Smooth muscle cell (in vitro differentiated cells): ENCODE results near the gene FASTKD1. TPM values are rescaled to one million over a fixed set of nuclear protein-coding genes. Genes with fewer than 3 reads are reported as not detected.

Experiments used
- DNase-seq: peaks from one replicate; lab custom pipeline; 2025; ENCODE audit not compliant: unreplicated experiment; lab: John Stamatoyannopoulos, UW
- H2AFZ ChIP-seq: fragments of 200-600 bp; sonication (generic); 2 replicates; pipeline ENCODE4 v1.6.0; 2016; ENCODE audit warnings: antibody characterized with exemption, low read depth, mild to moderate bottlenecking
- H3F3A ChIP-seq: fragments of 200-600 bp; sonication (generic); 2 replicates; pipeline ENCODE4 v1.6.0; 2017; ENCODE audit warnings: antibody characterized with exemption, low read depth
- H3K27ac ChIP-seq: fragments of 200-600 bp; sonication (generic); 2 replicates; pipeline ENCODE4 v1.5.1; 2016; ENCODE audit warnings: low read depth, mild to moderate bottlenecking
- H3K27me3 ChIP-seq: fragments of 200-600 bp; sonication (generic); 2 replicates; pipeline ENCODE4 v1.6.1; 2016; ENCODE audit warnings: low read depth, mild to moderate bottlenecking
- H3K36me3 ChIP-seq: fragments of 200-600 bp; sonication (generic); 2 replicates; pipeline ENCODE4 v1.5.1; 2016; ENCODE audit warnings: low read depth
- H3K4me1 ChIP-seq: fragments of 200-600 bp; sonication (generic); 2 replicates; pipeline ENCODE4 v1.5.1; 2016; ENCODE audit warnings: low read depth
- H3K4me2 ChIP-seq: fragments of 200-600 bp; sonication (generic); 2 replicates; pipeline ENCODE4 v1.6.0; 2016; ENCODE audit warnings: mild to moderate bottlenecking
- H3K4me3 ChIP-seq: fragments of 200-600 bp; sonication (generic); 2 replicates; pipeline ENCODE4 v1.5.1; 2016; ENCODE audit warnings: mild to moderate bottlenecking
- H3K79me2 ChIP-seq: fragments of 200-600 bp; sonication (generic); 2 replicates; pipeline ENCODE4 v1.6.0; 2016; ENCODE audit warnings: low read depth, mild to moderate bottlenecking
- H3K9ac ChIP-seq: fragments of 200-600 bp; sonication (generic); 2 replicates; pipeline ENCODE4 v1.6.0; 2016; ENCODE audit warnings: low read depth
- H3K9me3 ChIP-seq: fragments of 200-600 bp; sonication (generic); replicated peaks from 2 replicates; pipeline ENCODE4 v1.5.1; 2016; ENCODE audit warnings: low read depth
- H4K20me1 ChIP-seq: fragments of 200-600 bp; sonication (generic); 2 replicates; pipeline ENCODE4 v1.6.0; 2016; ENCODE audit warnings: low read depth
- WGBS: methylation state at CpG from one replicate; pipeline ENCODE4 v1.1.7; 2016; ENCODE audit warnings: low lambda C conversion rate; 5-methylcytosine and 5-hydroxymethylcytosine counted together
- polyA plus RNA-seq: library from polyadenylated mRNA; unstranded; fragments of >200 nt; fragmentation: Nextera tagmentation; extraction: Ambion mirVana; gene quantifications from 2 replicates; pipeline ENCODE4 v1.2.1, GENCODE V29; 2016
- total RNA-seq: library from RNA; depleted of rRNA; stranded (reverse); fragments of >200 nt; gene quantifications from 2 replicates; pipeline ENCODE4 v1.2.3, GENCODE V29; 2014
- TF ChIP-seq, protein P1 (sequence below): fragments of 200-600 bp; sonication (generic); IDR thresholded peaks from 2 replicates; pipeline ENCODE4 v1.5.1; 2017; ENCODE audit warnings: borderline replicate concordance, mild to moderate bottlenecking, antibody characterized with exemption; ENCODE audit not compliant: insufficient read depth, poor library complexity, severe bottlenecking

The FASTKD1 gene
- total and polyA plus RNA-seq, 2 experiments from 2014 or later, result 17.2 to 26.3 TPM

DNA sequence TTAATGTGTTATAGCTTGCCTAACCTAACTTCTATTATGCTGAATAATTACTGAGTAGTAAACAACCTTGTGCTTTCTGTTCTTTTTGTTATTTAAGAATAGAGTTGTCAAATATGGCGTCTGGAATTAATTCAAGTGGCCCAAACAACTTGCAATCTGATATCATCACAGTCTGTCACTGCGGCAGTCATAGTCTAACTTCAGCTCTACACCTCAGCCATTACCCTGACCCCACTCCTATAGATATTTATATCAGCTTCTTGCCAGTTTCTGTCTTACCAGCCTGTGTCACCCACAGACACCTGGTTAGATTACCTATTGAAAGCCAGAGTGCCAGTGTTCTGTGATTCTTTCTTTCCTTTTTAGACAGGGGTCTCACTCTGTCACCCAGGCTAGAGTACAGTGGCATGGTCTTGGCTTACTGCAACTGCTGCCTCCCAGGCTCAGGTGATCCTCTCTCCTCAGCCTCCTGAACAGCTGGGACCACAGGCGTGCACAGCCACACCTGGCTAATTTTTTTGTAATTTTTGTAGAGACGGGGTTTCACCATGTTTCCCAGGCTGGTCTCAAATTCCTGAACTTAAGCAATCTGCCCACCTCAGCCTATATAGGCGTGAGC is 78.2 kb downstream of the FASTKD1 start:
- H3K4me3 ChIP-seq, result no peak overlapping the region
- TF ChIP-seq, protein P1, sequence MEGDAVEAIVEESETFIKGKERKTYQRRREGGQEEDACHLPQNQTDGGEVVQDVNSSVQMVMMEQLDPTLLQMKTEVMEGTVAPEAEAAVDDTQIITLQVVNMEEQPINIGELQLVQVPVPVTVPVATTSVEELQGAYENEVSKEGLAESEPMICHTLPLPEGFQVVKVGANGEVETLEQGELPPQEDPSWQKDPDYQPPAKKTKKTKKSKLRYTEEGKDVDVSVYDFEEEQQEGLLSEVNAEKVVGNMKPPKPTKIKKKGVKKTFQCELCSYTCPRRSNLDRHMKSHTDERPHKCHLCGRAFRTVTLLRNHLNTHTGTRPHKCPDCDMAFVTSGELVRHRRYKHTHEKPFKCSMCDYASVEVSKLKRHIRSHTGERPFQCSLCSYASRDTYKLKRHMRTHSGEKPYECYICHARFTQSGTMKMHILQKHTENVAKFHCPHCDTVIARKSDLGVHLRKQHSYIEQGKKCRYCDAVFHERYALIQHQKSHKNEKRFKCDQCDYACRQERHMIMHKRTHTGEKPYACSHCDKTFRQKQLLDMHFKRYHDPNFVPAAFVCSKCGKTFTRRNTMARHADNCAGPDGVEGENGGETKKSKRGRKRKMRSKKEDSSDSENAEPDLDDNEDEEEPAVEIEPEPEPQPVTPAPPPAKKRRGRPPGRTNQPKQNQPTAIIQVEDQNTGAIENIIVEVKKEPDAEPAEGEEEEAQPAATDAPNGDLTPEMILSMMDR, result no peak
- H3K79me2 ChIP-seq, result no peaks in the 10 kb centered on the region
- no peak overlapping the region for H3K27ac ChIP-seq
- WGBS, result 93% methylated on average over 5 of the region's 5 CpGs
- H4K20me1 ChIP-seq, result no peaks in the 10 kb centered on the region
- H3F3A ChIP-seq, result no peaks in the 10 kb centered on the region
- no peak overlapping the region for H3K4me2 ChIP-seq
- H2AFZ ChIP-seq, result no peak overlapping the region
- H3K4me1 ChIP-seq, result no peaks in the 10 kb centered on the region
- H3K9ac ChIP-seq, result no peak overlapping the region
- H3K36me3 ChIP-seq, result no peaks in the 10 kb centered on the region
- no peaks in the 10 kb centered on the region for H3K9me3 ChIP-seq
- DNase-seq, result no peak
- no peaks in the 10 kb centered on the region for H3K27me3 ChIP-seq

DNA sequence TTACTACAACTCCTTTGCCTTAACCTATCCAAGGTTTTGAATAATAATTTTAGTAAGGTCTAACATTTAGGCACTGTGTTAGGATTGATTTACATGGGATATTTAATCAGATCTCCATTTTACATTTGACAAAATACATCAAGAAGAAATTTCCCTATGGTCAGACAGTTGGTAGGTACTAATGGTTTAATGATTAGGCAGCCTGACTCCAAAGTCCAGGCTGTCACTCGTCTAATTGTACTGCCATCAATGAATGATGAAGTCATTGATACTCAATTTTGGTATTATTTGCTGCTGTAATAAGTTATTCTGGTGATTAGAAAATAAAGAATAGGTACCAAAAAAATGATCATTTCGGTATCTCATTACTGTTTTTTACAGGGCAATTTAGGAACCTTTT is 80.3 kb downstream of the FASTKD1 start:
- 88% methylated on average over 2 of the region's 2 CpGs for WGBS
- no peaks in the 10 kb centered on the region for H3F3A ChIP-seq
- H3K27ac ChIP-seq, result no peak overlapping the region
- DNase-seq, result no peak
- H3K9ac ChIP-seq, result no peak overlapping the region
- H3K9me3 ChIP-seq, result no peaks in the 10 kb centered on the region
- H2AFZ ChIP-seq, result no peak overlapping the region
- no peaks in the 10 kb centered on the region for H3K79me2 ChIP-seq
- H3K27me3 ChIP-seq, result no peaks in the 10 kb centered on the region
- no peak overlapping the region for H3K4me3 ChIP-seq
- H3K4me1 ChIP-seq, result no peaks in the 10 kb centered on the region
- H4K20me1 ChIP-seq, result no peaks in the 10 kb centered on the region
- H3K4me2 ChIP-seq, result no peak overlapping the region
- H3K36me3 ChIP-seq, result no peaks in the 10 kb centered on the region
- TF ChIP-seq, protein P1, result no peak

DNA sequence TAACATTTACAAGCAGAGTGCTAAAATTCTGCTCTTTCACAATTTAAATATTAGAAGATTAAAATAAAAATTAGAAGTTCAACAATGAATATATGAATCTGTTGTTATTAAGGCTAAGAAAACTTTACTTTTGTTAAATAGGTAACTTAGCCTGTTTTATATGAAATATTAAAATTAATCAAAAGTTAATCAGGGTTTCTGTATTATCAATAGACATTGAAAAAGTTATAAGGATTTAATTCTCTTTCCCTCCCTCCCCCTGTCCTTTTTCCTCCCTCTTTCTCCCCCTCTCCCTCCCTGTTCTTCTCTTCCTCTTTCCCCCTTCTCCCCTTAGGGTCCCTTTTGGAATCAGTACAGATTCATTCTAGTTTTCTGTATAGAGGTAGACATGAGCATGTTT is 82.3 kb downstream of the FASTKD1 start:
- no peaks in the 10 kb centered on the region for H4K20me1 ChIP-seq
- H3K4me1 ChIP-seq, result no peaks in the 10 kb centered on the region
- H2AFZ ChIP-seq, result no peak overlapping the region
- H3F3A ChIP-seq, result no peaks in the 10 kb centered on the region
- TF ChIP-seq, protein P1, result no peak
- H3K4me3 ChIP-seq, result no peak overlapping the region
- no peak overlapping the region for H3K4me2 ChIP-seq
- no peaks in the 10 kb centered on the region for H3K79me2 ChIP-seq
- H3K36me3 ChIP-seq, result no peaks in the 10 kb centered on the region
- no peak for DNase-seq
- H3K27ac ChIP-seq, result no peak overlapping the region
- no peaks in the 10 kb centered on the region for H3K9me3 ChIP-seq
- H3K27me3 ChIP-seq, result no peaks in the 10 kb centered on the region
- H3K9ac ChIP-seq, result no peak overlapping the region

DNA sequence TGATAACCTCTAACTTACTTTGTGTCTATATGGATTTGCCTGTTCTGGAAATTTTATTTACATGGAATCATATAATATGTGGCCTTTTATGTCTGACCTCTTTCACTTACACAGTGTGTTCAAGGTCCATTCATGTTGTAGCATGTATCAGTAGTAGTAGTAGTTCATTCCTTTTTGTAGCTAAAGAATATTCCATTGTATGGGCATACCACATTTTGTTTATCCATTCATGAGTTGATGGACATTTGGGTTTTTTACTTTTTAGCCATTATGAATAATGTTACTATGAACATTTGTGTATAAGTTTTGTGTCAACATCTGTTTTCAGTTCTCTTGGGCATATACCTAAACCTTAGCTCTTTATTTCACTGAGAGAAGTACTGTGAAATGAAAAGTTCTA is 82.8 kb downstream of the FASTKD1 start:
- H3K27ac ChIP-seq, result no peak overlapping the region
- H4K20me1 ChIP-seq, result no peaks in the 10 kb centered on the region
- no peaks in the 10 kb centered on the region for H3K79me2 ChIP-seq
- no peaks in the 10 kb centered on the region for H3K4me1 ChIP-seq
- H3K4me2 ChIP-seq, result no peak overlapping the region
- no peak overlapping the region for H3K9ac ChIP-seq
- H3K27me3 ChIP-seq, result no peaks in the 10 kb centered on the region
- H3F3A ChIP-seq, result no peaks in the 10 kb centered on the region
- no peak for DNase-seq
- TF ChIP-seq, protein P1, result no peak
- H3K9me3 ChIP-seq, result no peaks in the 10 kb centered on the region
- H2AFZ ChIP-seq, result no peak overlapping the region
- no peaks in the 10 kb centered on the region for H3K36me3 ChIP-seq
- H3K4me3 ChIP-seq, result no peak overlapping the region
